ENCODE results near the gene TMEM175.

TMEM175 gene

GRCh38 chr4:946517-947471, 14.5 kb downstream of the TMEM175 start:
- H3K4me3 ChIP-seq (ENCODE audit: low read length), result no peak overlapping the region

GRCh38 chr4:947491-947971, 15.3 kb downstream of the TMEM175 start:
- H3K4me1 ChIP-seq (ENCODE audit: control insufficient read depth, insufficient read depth, low read length), result no peaks in the 10 kb centered on the region
- no peak overlapping the region for H3K9ac ChIP-seq (ENCODE audit: low read length)
- H3K27me3 ChIP-seq (ENCODE audit: control insufficient read depth, insufficient read depth, low read length), result no peaks in the 10 kb centered on the region
- H3K36me3 ChIP-seq (ENCODE audit: control insufficient read depth, insufficient read depth, low read length), result no peaks in the 10 kb centered on the region
- H3K4me3 ChIP-seq (ENCODE audit: low read length), result no peak overlapping the region
- H3K27ac ChIP-seq (ENCODE audit: low read depth, low read length), result no peak overlapping the region

More at GRCh38 chr4:946517-947471, 14.5 kb downstream of the TMEM175 start:
- Histone ChIP-seq H3K27me3 (ENCODE audit: control insufficient read depth, insufficient read depth, low read length) (no peaks in the 10 kb centered on the region), H3K4me1 (ENCODE audit: control insufficient read depth, insufficient read depth, low read length) (no peaks in the 10 kb centered on the region), H3K36me3 (ENCODE audit: control insufficient read depth, insufficient read depth, low read length) (no peaks in the 10 kb centered on the region), H3K27ac (ENCODE audit: low read depth, low read length) (no peak overlapping the region), H3K9ac (ENCODE audit: low read length) (no peak overlapping the region)

GRCh38 chr4:948101-948935, 16.1 kb downstream of the TMEM175 start:
- Histone ChIP-seq H3K4me1 (ENCODE audit: control insufficient read depth, insufficient read depth, low read length) (no peaks in the 10 kb centered on the region), H3K36me3 (ENCODE audit: control insufficient read depth, insufficient read depth, low read length) (no peaks in the 10 kb centered on the region), H3K9ac (ENCODE audit: low read length) (no peak overlapping the region), H3K4me3 (ENCODE audit: low read length) (no peak overlapping the region), H3K27ac (ENCODE audit: low read depth, low read length) (no peak overlapping the region), H3K27me3 (ENCODE audit: control insufficient read depth, insufficient read depth, low read length) (no peaks in the 10 kb centered on the region)

GRCh38 chr4:948936-949300, 16.7 kb downstream of the TMEM175 start:
- no peaks in the 10 kb centered on the region for H3K27me3 ChIP-seq (ENCODE audit: control insufficient read depth, insufficient read depth, low read length)
- H3K4me3 ChIP-seq (ENCODE audit: low read length), result no peak overlapping the region
- no peaks in the 10 kb centered on the region for H3K4me1 ChIP-seq (ENCODE audit: control insufficient read depth, insufficient read depth, low read length)
- no peaks in the 10 kb centered on the region for H3K36me3 ChIP-seq (ENCODE audit: control insufficient read depth, insufficient read depth, low read length)
- H3K27ac ChIP-seq (ENCODE audit: low read depth, low read length), result no peak overlapping the region
- no peak overlapping the region for H3K9ac ChIP-seq (ENCODE audit: low read length)

- Histone ChIP-seq H3K4me1 (ENCODE audit: control insufficient read depth, insufficient read depth, low read length) (no peaks in the 10 kb centered on the region), H3K27me3 (ENCODE audit: control insufficient read depth, insufficient read depth, low read length) (no peaks in the 10 kb centered on the region), H3K9ac (ENCODE audit: low read length) (no peak overlapping the region), H3K27ac (ENCODE audit: low read depth, low read length) (no peak overlapping the region), H3K36me3 (ENCODE audit: control insufficient read depth, insufficient read depth, low read length) (no peaks in the 10 kb centered on the region), H3K4me3 (ENCODE audit: low read length) (no peak overlapping the region)
These were observed 17.4 kb downstream of the TMEM175 start for GRCh38 chr4:949656-950055.

GRCh38 chr4:950136-951020, 18.1 kb downstream of the TMEM175 start:
- Histone ChIP-seq H3K4me1 (ENCODE audit: control insufficient read depth, insufficient read depth, low read length) (no peaks in the 10 kb centered on the region), H3K9ac (ENCODE audit: low read length) (no peak overlapping the region), H3K36me3 (ENCODE audit: control insufficient read depth, insufficient read depth, low read length) (no peaks in the 10 kb centered on the region), H3K27ac (ENCODE audit: low read depth, low read length) (no peak overlapping the region), H3K27me3 (ENCODE audit: control insufficient read depth, insufficient read depth, low read length) (no peaks in the 10 kb centered on the region), H3K4me3 (ENCODE audit: low read length) (no peak overlapping the region)

GRCh38 chr4:951186-951585, 18.9 kb downstream of the TMEM175 start:
- Histone ChIP-seq H3K9ac (ENCODE audit: low read length) (no peak overlapping the region), H3K36me3 (ENCODE audit: control insufficient read depth, insufficient read depth, low read length) (no peaks in the 10 kb centered on the region), H3K4me1 (ENCODE audit: control insufficient read depth, insufficient read depth, low read length) (no peaks in the 10 kb centered on the region), H3K4me3 (ENCODE audit: low read length) (no peak overlapping the region), H3K27ac (ENCODE audit: low read depth, low read length) (no peak overlapping the region), H3K27me3 (ENCODE audit: control insufficient read depth, insufficient read depth, low read length) (no peaks in the 10 kb centered on the region)

GRCh38 chr4:951594-952468, 19.6 kb downstream of the TMEM175 start:
- H3K4me1 ChIP-seq (ENCODE audit: control insufficient read depth, insufficient read depth, low read length), result no peaks in the 10 kb centered on the region
- H3K36me3 ChIP-seq (ENCODE audit: control insufficient read depth, insufficient read depth, low read length), result no peaks in the 10 kb centered on the region
- no peaks in the 10 kb centered on the region for H3K27me3 ChIP-seq (ENCODE audit: control insufficient read depth, insufficient read depth, low read length)

GRCh38 chr4:952881-953573, 20.8 kb downstream of the TMEM175 start:
- no peak overlapping the region for H3K9ac ChIP-seq (ENCODE audit: low read length)
- H3K4me1 ChIP-seq (ENCODE audit: control insufficient read depth, insufficient read depth, low read length), result no peaks in the 10 kb centered on the region
- H3K27ac ChIP-seq (ENCODE audit: low read depth, low read length), result no peak overlapping the region
- no peak overlapping the region for H3K4me3 ChIP-seq (ENCODE audit: low read length)
- no peaks in the 10 kb centered on the region for H3K27me3 ChIP-seq (ENCODE audit: control insufficient read depth, insufficient read depth, low read length)
- H3K36me3 ChIP-seq (ENCODE audit: control insufficient read depth, insufficient read depth, low read length), result peaks cover 3% of the 10 kb centered on the region

More at GRCh38 chr4:951594-952468, 19.6 kb downstream of the TMEM175 start:
- H3K27ac ChIP-seq (ENCODE audit: low read depth, low read length), result no peak overlapping the region
- H3K9ac ChIP-seq (ENCODE audit: low read length), result no peak overlapping the region
- H3K4me3 ChIP-seq (ENCODE audit: low read length), result no peak overlapping the region

GRCh38 chr4:953574-953915, 21.3 kb downstream of the TMEM175 start:
- no peak overlapping the region for H3K27ac ChIP-seq (ENCODE audit: low read depth, low read length)
- H3K36me3 ChIP-seq (ENCODE audit: control insufficient read depth, insufficient read depth, low read length), result peaks cover 3% of the 10 kb centered on the region

More at GRCh38 chr4:953574-953915, 21.3 kb downstream of the TMEM175 start:
- Histone ChIP-seq H3K9ac (ENCODE audit: low read length) (no peak overlapping the region), H3K27me3 (ENCODE audit: control insufficient read depth, insufficient read depth, low read length) (no peaks in the 10 kb centered on the region), H3K4me1 (ENCODE audit: control insufficient read depth, insufficient read depth, low read length) (no peaks in the 10 kb centered on the region), H3K4me3 (ENCODE audit: low read length) (no peak overlapping the region)
